Tibial artery (tissue), 4 donors: ENCODE data around the gene INTS2.

Source experiments
- DNase-seq, 2 donors: peaks; one replicate each; pipeline ENCODE4 v3.0.0-alpha.2; 2019
- H3K27ac ChIP-seq, 2 donors: fragments of 200-600 bp; sonication (generic) in 1 of 2; 1 replicate in 1 of 2; 2 replicates in 1 of 2; pipeline ENCODE4 v1.5.1; 2018 to 2019; ENCODE audit warnings: mild to moderate bottlenecking in 1 of 2
- H3K27me3 ChIP-seq, 2 donors: fragments of 200-600 bp; sonication (generic) in 1 of 2; one replicate each; pipeline versions ENCODE4 v1.5.1 to v1.6.0; 2016 to 2019
- H3K36me3 ChIP-seq, 3 donors: fragments of 200-600 bp; sonication (generic) in 2 of 3; one replicate each; pipeline ENCODE4 v1.5.1; 2016 to 2019; ENCODE audit warnings: mild to moderate bottlenecking in 2 of 3
- H3K4me1 ChIP-seq, 4 donors: fragments of 200-600 bp; sonication (generic) in 2 of 4; 1 replicate in 3 of 4; 2 replicates in 1 of 4; pipeline ENCODE4 v1.5.1; 2016 to 2019
- H3K4me3 ChIP-seq, 2 donors: fragments of 200-600 bp; sonication (generic) in 1 of 2; 1 replicate in 1 of 2; 2 replicates in 1 of 2; pipeline ENCODE4 v1.5.1; 2018 to 2019; ENCODE audit warnings: mild to moderate bottlenecking in 2 of 2
- H3K9me3 ChIP-seq, 3 donors: fragments of 200-600 bp; sonication (generic) in 1 of 3; one replicate each; pipeline ENCODE4 v1.5.1; 2016 to 2019
- intact Hi-C: fragments of 100-400 bp; cut with DNase I; formaldehyde crosslinking; loops from one replicate; pipeline ENCODE4 v1.15.0; 2023; ENCODE audit warnings: low total_unique reads
- TF ChIP-seq, protein P1 (sequence below), 2 experiments: fragments of 200-600 bp in 1 of 2; fragments of 450-650 bp in 1 of 2; IDR thresholded peaks; one replicate each; pipeline ENCODE4 v1.5.1; 2017 to 2019; ENCODE audit warnings: antibody characterized with exemption in 2 of 2, mild to moderate bottlenecking in 1 of 2, moderate library complexity in 1 of 2

INTS2 gene

DNA sequence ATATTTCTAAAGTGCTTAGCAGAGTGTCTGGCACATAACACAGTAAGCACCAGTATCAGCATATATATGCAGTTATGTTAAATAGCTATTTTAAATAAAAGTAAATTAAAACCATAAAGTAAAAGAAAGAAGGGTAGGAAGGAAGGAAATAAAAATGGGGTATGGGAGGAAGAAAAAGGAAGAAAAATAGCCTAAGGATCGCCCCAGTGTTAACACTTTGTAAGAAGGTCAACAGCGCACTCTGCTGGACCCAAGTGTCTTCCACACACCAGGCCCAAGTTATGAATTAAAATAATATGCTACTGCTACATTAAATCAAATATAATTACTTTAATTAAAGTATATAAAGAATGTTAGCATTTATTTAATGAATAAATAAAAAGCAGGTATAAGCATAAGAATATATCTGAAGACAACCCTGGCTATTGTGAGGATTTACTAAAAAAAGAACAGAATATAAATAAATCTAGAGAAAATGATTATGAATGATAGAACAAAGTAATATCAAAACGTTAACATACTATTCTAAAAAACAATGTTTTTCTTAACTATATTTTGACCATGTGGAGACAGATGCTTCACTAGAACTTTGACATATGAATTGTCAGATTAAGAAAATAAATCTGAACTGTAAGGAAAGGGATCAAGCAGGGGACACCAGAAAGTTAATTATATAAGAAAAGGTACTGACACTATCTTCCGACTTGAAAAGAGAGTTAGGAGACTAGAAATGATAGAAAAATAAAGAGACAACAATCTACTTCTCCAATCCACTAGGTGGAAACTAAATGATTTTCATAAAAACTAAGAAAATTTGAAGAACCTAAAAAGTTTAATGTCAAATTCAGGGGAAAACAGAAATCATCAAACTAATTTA is 90.4 kb downstream of the INTS2 start:
- Histone ChIP-seq H3K9me3 (no peaks in the 10 kb centered on the region), H3K27me3 (no peaks in the 10 kb centered on the region), H3K4me3 (no peak overlapping the region), H3K4me1 (no peaks in the 10 kb centered on the region), H3K27ac (no peak overlapping the region), H3K36me3 (no peaks in the 10 kb centered on the region)
- TF ChIP-seq, protein P1, sequence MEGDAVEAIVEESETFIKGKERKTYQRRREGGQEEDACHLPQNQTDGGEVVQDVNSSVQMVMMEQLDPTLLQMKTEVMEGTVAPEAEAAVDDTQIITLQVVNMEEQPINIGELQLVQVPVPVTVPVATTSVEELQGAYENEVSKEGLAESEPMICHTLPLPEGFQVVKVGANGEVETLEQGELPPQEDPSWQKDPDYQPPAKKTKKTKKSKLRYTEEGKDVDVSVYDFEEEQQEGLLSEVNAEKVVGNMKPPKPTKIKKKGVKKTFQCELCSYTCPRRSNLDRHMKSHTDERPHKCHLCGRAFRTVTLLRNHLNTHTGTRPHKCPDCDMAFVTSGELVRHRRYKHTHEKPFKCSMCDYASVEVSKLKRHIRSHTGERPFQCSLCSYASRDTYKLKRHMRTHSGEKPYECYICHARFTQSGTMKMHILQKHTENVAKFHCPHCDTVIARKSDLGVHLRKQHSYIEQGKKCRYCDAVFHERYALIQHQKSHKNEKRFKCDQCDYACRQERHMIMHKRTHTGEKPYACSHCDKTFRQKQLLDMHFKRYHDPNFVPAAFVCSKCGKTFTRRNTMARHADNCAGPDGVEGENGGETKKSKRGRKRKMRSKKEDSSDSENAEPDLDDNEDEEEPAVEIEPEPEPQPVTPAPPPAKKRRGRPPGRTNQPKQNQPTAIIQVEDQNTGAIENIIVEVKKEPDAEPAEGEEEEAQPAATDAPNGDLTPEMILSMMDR (IDR thresholded peaks at IDR 0.05) = peak; percentile 34 to 45
- intact Hi-C loops = loop anchor here (10.0 kb wide), 1 partner anchor 423 kb away; no protein-coding TSS in a partner anchor
- DNase-seq = peak in 1 of 2 donors; percentile 31

DNA sequence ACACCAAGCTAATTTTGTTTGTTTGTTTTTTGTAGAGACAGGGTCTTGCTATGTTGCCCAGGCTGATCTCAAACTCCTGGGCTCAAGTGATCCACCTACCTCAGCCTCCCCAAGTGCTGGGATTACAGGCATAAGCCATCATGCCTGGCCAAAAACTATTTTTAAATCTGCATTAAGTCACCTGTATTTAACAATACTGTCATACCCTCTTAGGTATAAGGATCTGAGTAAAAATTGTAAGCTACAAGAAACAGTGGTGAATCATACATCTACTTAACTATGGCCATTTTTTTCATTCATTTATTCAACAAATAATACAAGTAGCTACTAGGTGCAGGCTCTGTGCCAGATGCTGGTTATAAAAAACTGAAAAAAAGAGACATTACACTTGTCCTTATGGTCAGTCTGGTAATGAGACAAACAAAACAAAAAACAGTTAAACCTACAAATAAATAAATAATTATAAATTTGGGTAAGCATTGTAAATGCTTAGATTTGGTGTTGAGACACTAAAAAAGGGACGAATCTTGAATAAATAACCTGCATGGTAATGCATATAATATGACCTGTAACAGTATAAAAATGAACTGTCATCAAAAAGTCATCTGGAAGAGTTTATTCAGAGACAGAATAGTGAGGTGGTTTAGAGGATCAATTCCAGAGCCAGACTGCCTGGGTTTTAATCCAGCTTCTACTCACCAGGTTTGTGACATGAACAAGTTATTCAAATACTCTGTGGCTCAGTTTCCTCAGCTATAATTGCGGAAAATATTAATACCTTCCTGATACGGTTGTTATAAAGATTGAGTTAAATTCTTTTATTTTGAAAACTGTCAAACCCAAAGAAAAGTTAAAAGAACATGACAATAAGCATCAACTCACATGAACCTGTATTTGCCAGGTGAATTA is 91.3 kb downstream of the INTS2 start:
- no peaks in the 10 kb centered on the region for H3K36me3 ChIP-seq
- H3K9me3 ChIP-seq = no peaks in the 10 kb centered on the region
- TF ChIP-seq, protein P1 (IDR thresholded peaks at IDR 0.05) = no peak
- no peak for DNase-seq
- no peak overlapping the region for H3K27ac ChIP-seq
- intact Hi-C loops = loop anchor here (10.0 kb wide), 1 partner anchor 422 kb away; no protein-coding TSS in a partner anchor
- no peaks in the 10 kb centered on the region for H3K27me3 ChIP-seq
- no peaks in the 10 kb centered on the region for H3K4me1 ChIP-seq
- no peak overlapping the region for H3K4me3 ChIP-seq

DNA sequence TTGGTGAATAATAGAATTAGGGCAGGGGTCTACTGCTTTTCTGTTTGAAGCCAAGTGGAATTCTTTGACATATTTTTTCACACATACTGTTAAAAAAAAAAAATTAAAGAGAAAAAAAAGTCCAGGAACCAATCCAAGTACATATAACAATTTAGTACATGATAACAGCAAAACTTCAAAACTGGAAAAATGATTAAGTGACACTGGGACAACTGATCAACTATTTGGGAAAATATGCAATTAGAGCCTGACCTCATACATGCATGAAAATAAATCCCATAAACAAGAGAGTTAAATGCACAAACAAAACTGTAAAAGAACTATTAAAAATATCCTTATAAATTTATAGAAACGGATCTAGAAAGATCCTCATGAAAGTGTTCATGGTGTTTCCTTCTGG is 92.2 kb downstream of the INTS2 start:
- intact Hi-C loops = loop anchor here (10.0 kb wide), 1 partner anchor 421 kb away; no protein-coding TSS in a partner anchor
- DNase-seq = no peak
- Histone ChIP-seq H3K27me3 (no peaks in the 10 kb centered on the region), H3K4me1 (no peaks in the 10 kb centered on the region), H3K9me3 (no peaks in the 10 kb centered on the region), H3K36me3 (no peaks in the 10 kb centered on the region), H3K27ac (no peak overlapping the region), H3K4me3 (no peak overlapping the region)
- TF ChIP-seq, protein P1 (IDR thresholded peaks at IDR 0.05) = no peak

DNA sequence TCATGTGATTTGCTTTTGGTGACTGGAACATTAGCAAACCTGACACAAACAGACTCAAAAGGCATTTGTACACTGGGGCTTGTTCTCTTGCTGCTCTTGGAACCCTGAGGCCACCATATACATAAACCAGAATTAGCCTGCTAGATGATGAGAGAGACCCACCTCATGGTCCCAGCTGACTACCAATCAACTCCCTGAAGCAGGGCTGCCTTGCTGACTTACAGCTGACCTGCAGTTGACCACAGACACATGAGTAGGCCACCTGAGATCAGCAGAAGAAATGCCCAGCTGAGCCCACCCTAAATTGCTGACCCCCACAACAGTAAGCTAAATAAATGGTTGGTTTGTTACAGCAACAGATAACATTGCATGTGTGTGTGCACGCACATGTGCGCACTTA is 93.2 kb downstream of the INTS2 start:
- no peak for DNase-seq
- intact Hi-C loops = loop anchor here (10.0 kb wide), 1 partner anchor 420 kb away; no protein-coding TSS in a partner anchor

More for the DNA sequence above, 93.2 kb downstream of the INTS2 start:
- Histone ChIP-seq H3K9me3 (no peaks in the 10 kb centered on the region), H3K36me3 (no peaks in the 10 kb centered on the region), H3K4me1 (no peaks in the 10 kb centered on the region), H3K27ac (no peak overlapping the region), H3K4me3 (no peak overlapping the region), H3K27me3 (no peaks in the 10 kb centered on the region)
- TF ChIP-seq, protein P1 (IDR thresholded peaks at IDR 0.05) = no peak
